Gastroesophageal sphincter (tissue), 4 donors: ENCODE data around the gene ESYT3. TPM values are rescaled to one million over a fixed set of nuclear protein-coding genes. Genes with fewer than 3 reads are reported as not detected.

Source experiments
- ATAC-seq: fragments of 150-250 bp; one replicate; pipeline ENCODE4 v1.9.1; 2016; ENCODE audit warnings: mild to moderate bottlenecking, moderate library complexity
- H3K27ac ChIP-seq, 4 donors: fragments of 200-600 bp; sonication (generic) in 3 of 4; 1 replicate in 3 of 4; 2 replicates in 1 of 4; pipeline ENCODE4 v1.5.1; 2016 to 2019
- H3K27me3 ChIP-seq: fragments of 200-600 bp; sonication (generic); one replicate; pipeline ENCODE4 v1.5.1; 2019
- H3K36me3 ChIP-seq, 2 donors: fragments of 200-600 bp; sonication (generic); one replicate each; pipeline ENCODE4 v1.5.1; 2019; ENCODE audit warnings: control low read depth in 1 of 2
- H3K4me1 ChIP-seq, 3 donors: fragments of 200-600 bp; sonication (generic); 1 replicate in 2 of 3; 2 replicates in 1 of 3; pipeline ENCODE4 v1.5.1; 2016 to 2019; ENCODE audit warnings: control low read depth in 2 of 3
- H3K4me3 ChIP-seq, 2 donors: fragments of 200-600 bp; sonication (generic); one replicate each; pipeline ENCODE4 v1.5.1; 2019; ENCODE audit warnings: mild to moderate bottlenecking in 1 of 2, moderate library complexity in 1 of 2
- H3K9me3 ChIP-seq, 3 donors: fragments of 200-600 bp; sonication (generic); one replicate each; pipeline ENCODE4 v1.5.1; 2017 to 2019; ENCODE audit warnings: control low read depth in 2 of 3
- CTCF ChIP-seq, 4 experiments: fragments of 200-600 bp in 2 of 4; fragments of 450-650 bp in 2 of 4; sonication (generic) in 1 of 4; IDR thresholded peaks; one replicate each; pipeline ENCODE4 v1.5.1; 2017 to 2019; ENCODE audit warnings: antibody characterized with exemption in 4 of 4, mild to moderate bottlenecking in 2 of 4, moderate library complexity in 2 of 4
- EP300 ChIP-seq: sonication (generic); formaldehyde crosslinking; IDR thresholded peaks from one replicate; pipeline ENCODE4 v1.6.1; 2017; ENCODE audit warnings: antibody characterized with exemption, mild to moderate bottlenecking
- POLR2A ChIP-seq, 2 donors: fragments of 450-650 bp; IDR thresholded peaks; one replicate each; pipeline ENCODE4 v1.6.1; 2017; ENCODE audit warnings: antibody characterized with exemption in 2 of 2, mild to moderate bottlenecking in 2 of 2, moderate library complexity in 1 of 2
- POLR2AphosphoS5 ChIP-seq: sonication (generic); formaldehyde crosslinking; IDR thresholded peaks from one replicate; pipeline ENCODE4 v1.6.1; 2017; ENCODE audit warnings: antibody characterized with exemption
- WGBS, 2 donors: methylation state at CpG; one replicate each; pipeline ENCODE4 v1.1.5; 2018; ENCODE audit warnings: low coverage in 1 of 2; 5-methylcytosine and 5-hydroxymethylcytosine counted together
- total RNA-seq, 4 donors: library from RNA; depleted of rRNA; stranded (reverse); fragments of >200 nt; gene quantifications; one replicate each; pipeline ENCODE4 v1.1.0, GENCODE V29; 2016

Gene ESYT3
- total RNA-seq, 4 donors from 2014 or later = 0.93 to 1.9 (median 1.4) TPM

- H3K4me3 ChIP-seq = no peak overlapping the region
- TF ChIP-seq CTCF (IDR thresholded peaks at IDR 0.05) (no peak), POLR2A (IDR thresholded peaks at IDR 0.05) (no peak), POLR2AphosphoS5 (no peak), EP300 (no peak)
- no peaks in the 10 kb centered on the region for H3K4me1 ChIP-seq
- ATAC-seq = no peak
- 83 to 100% methylated on average over 1 to 3 of the region's 5 CpGs for WGBS, 2 donors
- H3K9me3 ChIP-seq = no peaks in the 10 kb centered on the region
- peaks cover 16% of the 10 kb centered on the region for H3K27me3 ChIP-seq
- H3K36me3 ChIP-seq = no peaks in the 10 kb centered on the region
- H3K27ac ChIP-seq = no peak overlapping the region
These were observed 33.5 kb downstream of the ESYT3 start for GRCh38 chr3:138467931-138468330.

- Histone ChIP-seq H3K4me1 (no peaks in the 10 kb centered on the region), H3K9me3 (no peaks in the 10 kb centered on the region), H3K36me3 (no peaks in the 10 kb centered on the region), H3K27ac (no peak overlapping the region), H3K27me3 (peaks cover 16% of the 10 kb centered on the region), H3K4me3 (no peak overlapping the region)
- WGBS, 2 donors = 80 to 93% methylated on average over 3 to 5 of the region's 6 CpGs
- TF ChIP-seq POLR2A (IDR thresholded peaks at IDR 0.05) (no peak), CTCF (IDR thresholded peaks at IDR 0.05) (no peak), POLR2AphosphoS5 (no peak), EP300 (no peak)
- no peak for ATAC-seq
These were observed 34.0 kb downstream of the ESYT3 start for GRCh38 chr3:138468451-138468850.

GRCh38 chr3:138468886-138469285, 34.5 kb downstream of the ESYT3 start:
- Histone ChIP-seq H3K4me1 (no peaks in the 10 kb centered on the region), H3K36me3 (no peaks in the 10 kb centered on the region), H3K27ac (no peak overlapping the region), H3K9me3 (no peaks in the 10 kb centered on the region), H3K27me3 (peaks cover 11% of the 10 kb centered on the region), H3K4me3 (no peak overlapping the region)
- WGBS, 2 donors = 45% methylated on average over 2 of the region's 2 CpGs; no CpG with 5 or more reads in 1 of the 2 donors
- no peak for TF ChIP-seq EP300
- no peak for TF ChIP-seq POLR2AphosphoS5
- no peak for TF ChIP-seq CTCF (IDR thresholded peaks at IDR 0.05)
- no peak for TF ChIP-seq POLR2A (IDR thresholded peaks at IDR 0.05)
- ATAC-seq = no peak

- 67% methylated on average over 1 of the region's 6 CpGs; no CpG with 5 or more reads in 1 of the 2 donors for WGBS, 2 donors
- no peaks in the 10 kb centered on the region for H3K36me3 ChIP-seq
- ATAC-seq = no peak
- peaks cover 4% of the 10 kb centered on the region for H3K27me3 ChIP-seq
- H3K4me3 ChIP-seq = no peak overlapping the region
- H3K4me1 ChIP-seq = no peaks in the 10 kb centered on the region
- H3K9me3 ChIP-seq = no peaks in the 10 kb centered on the region
- TF ChIP-seq EP300 = no peak
- no peak for TF ChIP-seq POLR2A (IDR thresholded peaks at IDR 0.05)
- TF ChIP-seq POLR2AphosphoS5 = no peak
- no peak overlapping the region for H3K27ac ChIP-seq
These were observed 35.5 kb downstream of the ESYT3 start for GRCh38 chr3:138469874-138470273.

- ATAC-seq = no peak
- WGBS, 2 donors = no CpG with 5 or more reads among the region's 3 CpGs
- Histone ChIP-seq H3K4me3 (no peak overlapping the region), H3K36me3 (no peaks in the 10 kb centered on the region), H3K27me3 (peaks cover 4% of the 10 kb centered on the region), H3K27ac (no peak overlapping the region), H3K9me3 (no peaks in the 10 kb centered on the region), H3K4me1 (no peaks in the 10 kb centered on the region)
- TF ChIP-seq POLR2A (IDR thresholded peaks at IDR 0.05) = no peak
- peak; percentile 5 for TF ChIP-seq POLR2AphosphoS5
- TF ChIP-seq CTCF (IDR thresholded peaks at IDR 0.05) = no peak
- no peak for TF ChIP-seq EP300
These were observed 36.3 kb downstream of the ESYT3 start for GRCh38 chr3:138470687-138471086.
